Naive thymus-derived CD4-positive, alpha-beta T cell (primary cell): ENCODE data around the gene KCNS3. TPM values are rescaled to one million over a fixed set of nuclear protein-coding genes. Genes with fewer than 3 reads are reported as not detected.

Experiments
- ATAC-seq: fragments of 150-1000 bp; cut with Tn5 transposase; 2 replicates; pipeline ENCODE4 v1.10.0; 2021; ENCODE audit warnings: mild to moderate bottlenecking, moderate library complexity
- CTCF ChIA-PET: fragments of 350-600 bp; sonication (Branson Sonifier 250); formaldehyde crosslinking; loops from one replicate; lab custom pipeline; 2021; ENCODE audit warnings: antibody characterized with exemption; lab: Charles Lee
- POLR2A ChIA-PET: fragments of 350-600 bp; sonication (Branson Sonifier 250); formaldehyde crosslinking; loops from one replicate; lab custom pipeline; 2021; ENCODE audit warnings: antibody characterized with exemption, inconsistent platforms; lab: Charles Lee
- DNase-seq, 9 donors: peaks; one replicate each; pipeline versions ENCODE4 v3.0.0 to v3.0.0-alpha.2; 2020 to 2022; ENCODE audit warnings: mixed read lengths in 1 of 9
- H3K27ac ChIP-seq: one replicate; pipeline ENCODE4 v1.7.0; 2013; ENCODE audit warnings: mild to moderate bottlenecking, low read depth, low read length, moderate library complexity
- H3K27me3 ChIP-seq, 2 donors: one replicate each; pipeline ENCODE4 v1.7.0; 2013; ENCODE audit warnings: low read length in 2 of 2, mild to moderate bottlenecking in 2 of 2, moderate library complexity in 2 of 2; ENCODE audit not compliant: control insufficient read depth in 2 of 2, insufficient read depth in 2 of 2
- H3K36me3 ChIP-seq, 3 experiments: 1 replicate in 2 of 3; 2 replicates in 1 of 3; pipeline ENCODE4 v1.7.0; 2013; ENCODE audit warnings: low read length in 3 of 3, mild to moderate bottlenecking in 3 of 3, moderate library complexity in 1 of 3; ENCODE audit not compliant: insufficient read depth in 3 of 3, control insufficient read depth in 2 of 3
- H3K4me1 ChIP-seq, 2 donors: one replicate each; pipeline ENCODE4 v1.7.0; 2013; ENCODE audit warnings: low read length in 2 of 2, mild to moderate bottlenecking in 2 of 2, moderate library complexity in 1 of 2; ENCODE audit not compliant: control insufficient read depth in 2 of 2, insufficient read depth in 2 of 2
- H3K4me3 ChIP-seq: 2 replicates; pipeline ENCODE4 v1.7.0; 2013; ENCODE audit warnings: mild to moderate bottlenecking, low read length
- H3K9me3 ChIP-seq, 3 experiments: 1 replicate in 2 of 3; 2 replicates in 1 of 3; pipeline ENCODE4 v1.7.0; 2013; ENCODE audit warnings: low read length in 3 of 3; ENCODE audit not compliant: control insufficient read depth in 2 of 3
- H3K27ac Mint-ChIP-seq, 9 donors: one replicate each; pipeline ENCODE4 v1.8.0; 2020 to 2022; ENCODE audit warnings: mixed read lengths in 9 of 9, mild to moderate bottlenecking in 8 of 9, moderate library complexity in 5 of 9, inconsistent platforms in 2 of 9
- H3K27me3 Mint-ChIP-seq, 5 donors: one replicate each; pipeline ENCODE4 v1.8.0; 2021 to 2022; ENCODE audit warnings: mixed read lengths in 5 of 5, mild to moderate bottlenecking in 1 of 5
- H3K36me3 Mint-ChIP-seq, 5 donors: one replicate each; pipeline ENCODE4 v1.8.0; 2020 to 2022; ENCODE audit warnings: mixed read lengths in 5 of 5, mild to moderate bottlenecking in 3 of 5, inconsistent platforms in 1 of 5
- H3K4me1 Mint-ChIP-seq, 7 donors: one replicate each; pipeline ENCODE4 v1.8.0; 2020 to 2022; ENCODE audit warnings: mixed read lengths in 7 of 7, mild to moderate bottlenecking in 3 of 7, inconsistent platforms in 1 of 7
- H3K4me3 Mint-ChIP-seq, 10 donors: one replicate each; pipeline ENCODE4 v1.8.0; 2020 to 2022; ENCODE audit warnings: mild to moderate bottlenecking in 10 of 10, mixed read lengths in 10 of 10, moderate library complexity in 6 of 10, inconsistent platforms in 2 of 10
- H3K9me3 Mint-ChIP-seq, 11 donors: one replicate each; pipeline ENCODE4 v1.8.0; 2020 to 2022; ENCODE audit warnings: mixed read lengths in 11 of 11, mild to moderate bottlenecking in 4 of 11, inconsistent platforms in 1 of 11, moderate library complexity in 1 of 11
- intact Hi-C, 2 donors: fragments of 100-400 bp; cut with micrococcal nuclease; formaldehyde crosslinking; loops; one replicate each; pipeline ENCODE4 v1.15.1; 2023
- polyA plus RNA-seq, 2 donors: library from polyadenylated mRNA; unstranded; fragments of 300-500 nt; fragmentation: Illumina TruSeq; gene quantifications; one replicate each; pipeline ENCODE4 v1.2.3, GENCODE V29; 2021
- total RNA-seq, 6 experiments: library from RNA in 5 of 6; stranded (reverse) in 5 of 6; gene quantifications; 1 replicate in 5 of 6; 2 replicates in 1 of 6; pipeline ENCODE4 v1.2.3 and lab custom pipeline; 2021 to 2026

Gene KCNS3
- total and polyA plus RNA-seq, 7 experiments from 2014 or later: not detected

DNA sequence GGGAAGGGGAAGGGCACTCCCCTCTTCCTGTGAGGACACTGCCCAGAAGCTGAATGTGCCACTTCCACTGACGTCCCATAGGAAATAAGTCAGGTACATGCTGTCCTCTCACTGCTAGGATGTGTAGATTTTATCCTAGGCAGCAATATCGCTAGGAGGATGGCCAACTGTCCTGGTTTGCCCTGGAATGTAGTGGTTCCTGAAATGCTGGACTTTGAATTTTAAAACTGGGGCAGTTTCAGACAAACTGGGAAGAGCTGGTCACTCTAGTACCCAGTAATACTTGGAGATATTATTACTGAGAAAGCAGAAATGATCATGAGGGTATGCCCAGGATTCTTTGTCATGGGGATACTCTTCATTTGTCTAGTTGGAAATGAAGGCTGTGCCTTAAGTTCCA lies 5.4 kb upstream of the KCNS3 start:
- no peak overlapping the region for H3K27ac Mint-ChIP-seq
- Histone ChIP-seq H3K27me3 (no peaks in the 10 kb centered on the region), H3K9me3 (no peaks in the 10 kb centered on the region), H3K4me1 (no peaks in the 10 kb centered on the region), H3K36me3 (no peaks in the 10 kb centered on the region), H3K27ac (no peak overlapping the region), H3K4me3 (no peak overlapping the region)
- H3K4me1 Mint-ChIP-seq: peaks cover 3 to 11% (median 7%) of the 10 kb centered on the region in 7 donors
- ATAC-seq (no peak), DNase-seq (no peak)
- ChIA-PET POLR2A (no interaction called here), CTCF (no interaction called here)
- intact Hi-C loops: no loop called here
- peaks cover 36 to 68% (median 54%) of the 10 kb centered on the region in 5 donors for H3K27me3 Mint-ChIP-seq
- H3K4me3 Mint-ChIP-seq: no peak overlapping the region
- H3K36me3 Mint-ChIP-seq: peaks cover 0 to 4% (median 0%) of the 10 kb centered on the region in 5 donors
- peaks cover 0 to 8% (median 0%) of the 10 kb centered on the region in 11 donors for H3K9me3 Mint-ChIP-seq

DNA sequence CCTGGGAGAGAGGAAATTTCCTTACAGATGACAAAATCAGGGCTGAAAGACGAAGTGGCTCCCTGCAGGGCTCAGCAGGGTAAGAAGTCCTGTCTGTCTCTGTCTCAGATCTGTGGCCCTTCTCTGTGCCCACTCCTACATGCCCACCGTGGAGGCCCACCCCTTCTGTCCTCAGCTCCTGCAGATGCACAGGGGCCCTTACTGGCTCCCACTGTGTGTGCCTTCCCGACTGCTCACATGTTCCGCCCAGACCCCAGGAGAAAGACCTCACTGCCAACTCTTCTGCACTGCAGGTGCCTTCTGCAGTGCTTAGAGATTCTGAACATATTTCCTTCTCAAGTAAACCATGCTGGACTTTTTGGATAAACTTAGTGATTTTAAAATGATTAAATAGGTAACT lies 1.9 kb upstream of the KCNS3 start:
- Mint-ChIP-seq H3K9me3 (peaks cover 0 to 3% (median 0%) of the 10 kb centered on the region in 11 donors), H3K4me3 (peak overlapping the region in 4 of 10 donors; percentile 3 to 58 (median 25)), H3K4me1 (peaks cover 9 to 28% (median 15%) of the 10 kb centered on the region in 7 donors), H3K27ac (no peak overlapping the region), H3K27me3 (peaks cover 58 to 76% (median 65%) of the 10 kb centered on the region in 5 donors), H3K36me3 (peaks cover 0 to 7% (median 0%) of the 10 kb centered on the region in 5 donors)
- ChIA-PET CTCF (no interaction called here), POLR2A (no interaction called here)
- Histone ChIP-seq H3K4me3 (no peak overlapping the region), H3K27ac (no peak overlapping the region), H3K36me3 (no peaks in the 10 kb centered on the region), H3K9me3 (no peaks in the 10 kb centered on the region), H3K4me1 (no peaks in the 10 kb centered on the region), H3K27me3 (peaks cover 0 to 13% of the 10 kb centered on the region in 2 donors)
- DNase-seq (no peak), ATAC-seq (no peak)
- intact Hi-C loops: no loop called here

DNA sequence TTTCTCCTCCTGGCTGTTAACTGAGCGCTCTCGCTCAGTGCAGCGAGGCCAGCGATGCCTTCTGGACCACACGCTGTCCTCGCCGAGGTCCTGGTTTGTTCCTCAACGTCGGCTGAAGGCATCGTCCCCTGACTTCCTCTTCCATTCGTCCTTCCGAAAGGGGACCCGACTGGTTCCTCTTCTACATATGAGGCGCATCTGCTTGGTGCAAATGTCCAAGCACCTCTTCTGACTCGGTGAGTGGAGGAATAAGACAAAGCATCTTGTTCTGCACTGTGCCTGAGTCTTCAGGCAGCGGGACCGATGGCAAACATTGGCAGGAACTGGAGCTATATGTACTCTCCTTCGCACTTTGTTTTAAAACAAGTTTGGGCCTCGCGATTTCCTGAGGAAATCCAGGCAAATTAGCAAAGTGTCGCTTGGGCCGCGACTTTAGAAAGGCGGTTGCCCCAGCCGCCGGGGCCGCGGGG lies 621 bp upstream of the KCNS3 start:
- Histone ChIP-seq H3K9me3 (no peaks in the 10 kb centered on the region), H3K36me3 (no peaks in the 10 kb centered on the region), H3K27me3 (peaks cover 0 to 13% of the 10 kb centered on the region in 2 donors), H3K4me1 (no peaks in the 10 kb centered on the region), H3K4me3 (no peak overlapping the region), H3K27ac (no peak overlapping the region)
- peaks cover 9 to 28% (median 15%) of the 10 kb centered on the region in 7 donors for H3K4me1 Mint-ChIP-seq
- no peak for DNase-seq
- H3K27me3 Mint-ChIP-seq: peaks cover 65 to 81% (median 74%) of the 10 kb centered on the region in 5 donors
- intact Hi-C loops: no loop called here
- H3K36me3 Mint-ChIP-seq: peaks cover 0 to 7% (median 0%) of the 10 kb centered on the region in 5 donors
- ATAC-seq: peak; percentile 55
- H3K4me3 Mint-ChIP-seq: peak overlapping the region; percentile 58 to 83 (median 76)
- peaks cover 0 to 3% (median 0%) of the 10 kb centered on the region in 11 donors for H3K9me3 Mint-ChIP-seq
- ChIA-PET CTCF (no interaction called here), POLR2A (no interaction called here)
- H3K27ac Mint-ChIP-seq: no peak overlapping the region

DNA sequence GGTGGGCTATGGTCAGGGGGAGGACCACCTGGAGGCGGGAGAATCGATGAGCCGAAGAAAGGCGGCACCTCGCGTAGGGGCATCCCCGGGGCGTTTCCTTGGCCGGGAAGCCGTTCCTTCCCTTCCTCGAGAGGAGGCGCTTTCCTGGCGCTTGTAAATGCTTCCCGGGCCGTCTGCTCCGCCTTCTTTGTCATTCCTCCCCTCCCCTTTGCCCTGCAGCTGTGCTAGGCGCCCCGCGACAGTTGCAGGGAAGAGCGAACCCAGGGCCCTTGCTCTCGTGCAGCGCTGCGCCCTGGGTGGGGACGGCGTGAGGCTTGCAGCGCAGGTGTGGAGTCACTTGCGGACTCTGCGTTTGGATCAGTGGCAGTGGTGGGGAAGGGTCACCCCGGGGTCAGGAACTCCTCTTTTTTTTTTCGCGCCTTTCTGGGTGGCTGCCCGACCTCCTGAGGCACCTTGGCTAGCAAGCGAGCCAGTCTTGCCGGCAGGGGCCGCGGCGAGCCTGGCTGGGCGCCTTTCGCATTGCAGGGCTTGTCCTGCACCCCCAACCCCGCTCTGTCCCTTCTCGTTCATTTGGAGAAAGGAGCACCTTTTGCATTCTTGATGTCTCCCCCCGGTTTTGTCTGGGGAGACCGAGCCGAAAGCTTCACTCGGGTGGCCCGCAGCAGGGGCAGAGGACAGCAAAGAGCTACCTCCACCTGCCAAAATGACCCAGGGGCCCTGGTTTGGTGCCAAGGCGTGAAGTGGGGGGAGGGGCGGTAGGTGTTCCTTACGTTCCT lies 858 bp downstream of the KCNS3 start:
- DNase-seq (no peak), ATAC-seq (no peak)
- ChIA-PET CTCF (no interaction called here), POLR2A (no interaction called here)
- H3K4me3 ChIP-seq: no peak overlapping the region
- Mint-ChIP-seq H3K27ac (no peak overlapping the region), H3K36me3 (peaks cover 0 to 7% (median 0%) of the 10 kb centered on the region in 5 donors), H3K4me3 (peak overlapping the region; percentile 27 to 86 (median 68)), H3K4me1 (peaks cover 9 to 28% (median 15%) of the 10 kb centered on the region in 7 donors), H3K9me3 (peaks cover 0 to 5% (median 2%) of the 10 kb centered on the region in 11 donors), H3K27me3 (peaks cover 60 to 73% (median 69%) of the 10 kb centered on the region in 5 donors)
- intact Hi-C loops: no loop called here
- no peaks in the 10 kb centered on the region for H3K9me3 ChIP-seq
- no peak overlapping the region for H3K27ac ChIP-seq
- no peaks in the 10 kb centered on the region for H3K36me3 ChIP-seq
- peaks cover 0 to 13% of the 10 kb centered on the region in 2 donors for H3K27me3 ChIP-seq
- H3K4me1 ChIP-seq: no peaks in the 10 kb centered on the region

DNA sequence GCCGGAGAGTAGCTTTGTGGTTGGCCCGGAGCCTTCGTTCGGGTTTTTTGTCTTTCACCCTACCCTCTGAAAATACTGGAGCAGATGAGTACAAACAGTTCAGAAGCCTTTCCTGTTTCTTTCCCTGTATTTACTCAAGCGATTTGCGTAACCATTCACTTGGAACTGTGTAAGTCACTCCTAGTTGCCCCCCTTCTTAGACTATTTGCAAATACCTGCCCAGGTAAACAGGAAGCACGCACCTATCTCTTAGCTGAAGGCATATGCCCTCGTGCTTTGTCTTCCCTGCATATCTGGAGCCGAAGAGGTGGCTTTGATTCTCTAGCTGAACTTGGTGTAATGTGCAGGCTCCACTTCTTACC lies 1.4 kb downstream of the KCNS3 start:
- Mint-ChIP-seq H3K9me3 (peaks cover 0 to 5% (median 2%) of the 10 kb centered on the region in 11 donors), H3K4me3 (peak overlapping the region; percentile 24 to 82 (median 56)), H3K27ac (no peak overlapping the region), H3K4me1 (peaks cover 9 to 28% (median 15%) of the 10 kb centered on the region in 7 donors), H3K27me3 (peaks cover 59 to 73% (median 69%) of the 10 kb centered on the region in 5 donors), H3K36me3 (peaks cover 0 to 7% (median 0%) of the 10 kb centered on the region in 5 donors)
- ChIA-PET POLR2A (no interaction called here), CTCF (no interaction called here)
- Histone ChIP-seq H3K9me3 (no peaks in the 10 kb centered on the region), H3K4me1 (no peaks in the 10 kb centered on the region), H3K36me3 (no peaks in the 10 kb centered on the region), H3K27me3 (peaks cover 0 to 13% of the 10 kb centered on the region in 2 donors), H3K4me3 (no peak overlapping the region), H3K27ac (no peak overlapping the region)
- DNase-seq (no peak), ATAC-seq (no peak)
- intact Hi-C loops: no loop called here

DNA sequence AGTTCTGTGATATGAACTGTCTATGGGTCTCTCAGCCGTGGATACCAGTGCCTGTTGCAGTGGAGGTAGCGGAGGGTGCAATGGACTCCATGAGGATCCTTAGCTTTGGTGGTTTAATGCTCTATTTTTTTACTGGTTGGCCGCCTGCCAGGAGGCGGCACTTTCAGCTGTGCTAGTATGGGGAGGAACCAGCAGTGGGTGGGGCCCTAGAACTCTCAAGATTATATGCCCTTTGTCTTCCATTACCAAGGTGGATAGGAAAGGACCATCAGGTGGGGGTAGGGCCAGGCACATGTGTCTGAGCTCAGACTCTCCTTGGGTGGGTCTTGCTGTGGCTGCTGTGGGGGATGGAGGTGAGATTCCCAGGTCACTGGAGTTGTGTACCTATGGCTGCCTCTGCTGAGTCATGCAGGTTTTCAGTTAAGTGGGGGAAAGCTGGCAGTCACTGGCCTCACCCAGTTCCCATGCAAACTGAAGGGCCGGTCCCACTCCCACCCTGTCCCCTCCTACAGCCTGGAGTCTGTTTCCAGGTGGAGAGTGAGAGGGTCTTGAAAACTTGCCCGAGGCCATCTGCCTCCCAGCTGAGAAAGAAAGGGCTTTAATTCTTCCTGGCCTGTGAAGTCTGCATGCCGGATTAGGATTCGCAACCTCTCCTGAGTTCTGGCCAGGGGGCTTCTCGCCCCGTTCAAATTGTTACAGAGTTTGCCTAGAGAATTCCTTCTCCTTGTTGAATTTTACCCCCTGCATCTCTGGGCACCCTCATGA lies 14.5 kb downstream of the KCNS3 start:
- Mint-ChIP-seq H3K36me3 (peaks cover 0 to 7% (median 0%) of the 10 kb centered on the region in 5 donors), H3K4me3 (no peak overlapping the region), H3K9me3 (peaks cover 0 to 43% (median 6%) of the 10 kb centered on the region in 11 donors), H3K27me3 (peaks cover 5 to 29% (median 14%) of the 10 kb centered on the region in 5 donors), H3K4me1 (no peaks in the 10 kb centered on the region), H3K27ac (no peak overlapping the region)
- Histone ChIP-seq H3K36me3 (no peaks in the 10 kb centered on the region), H3K4me1 (no peaks in the 10 kb centered on the region), H3K4me3 (no peak overlapping the region), H3K9me3 (no peaks in the 10 kb centered on the region), H3K27me3 (no peaks in the 10 kb centered on the region), H3K27ac (no peak overlapping the region)
- ATAC-seq: no peak
- intact Hi-C loops: no loop called here
- no peak for DNase-seq
- POLR2A ChIA-PET: no interaction called here
- CTCF ChIA-PET: no interaction called here
